H1 (cell line): Measurements from ENCODE around the gene DNAJB6. TPM values are rescaled to one million over a fixed set of nuclear protein-coding genes. Genes with fewer than 3 reads are reported as not detected.

Experiments used
- CTCF ChIA-PET: fragments of 300-600 bp; sonication (Branson Sonifier 250); formaldehyde crosslinking; loops from one replicate; lab custom pipeline; 2021; ENCODE audit not compliant: partially characterized antibody; lab: Charles Lee
- POLR2A ChIA-PET: fragments of 300-600 bp; sonication (Branson Sonifier 250); formaldehyde crosslinking; loops from one replicate; lab custom pipeline; 2021; ENCODE audit warnings: inconsistent platforms; ENCODE audit not compliant: partially characterized antibody; lab: Charles Lee
- DNase-seq, 2 experiments: peaks; one replicate each; pipeline versions ENCODE4 v3.0.0 to v3.0.0-alpha.2; 2010 to 2022; ENCODE audit warnings: low spot score in 2 of 2, low read depth in 1 of 2, mixed read lengths in 1 of 2
- FAIRE-seq: peaks from 2 replicates; lab custom pipeline; 2011; peaks lifted over from hg19 to GRCh38; lab: Jason Lieb, UNC
- H2AFZ ChIP-seq: 2 replicates; pipeline ENCODE4 v1.8.1; 2012; ENCODE audit warnings: low read length, inconsistent platforms
- H2AK5ac ChIP-seq: 2 replicates; pipeline ENCODE4 v1.6.1; 2013; ENCODE audit warnings: low read depth, low read length
- H2BK120ac ChIP-seq: replicated peaks from 2 replicates; pipeline ENCODE3; 2013; ENCODE audit warnings: low read depth, low read length, inconsistent platforms
- H2BK12ac ChIP-seq: 2 replicates; pipeline ENCODE4 v1.6.1; 2013; ENCODE audit warnings: low read depth, low read length
- H2BK15ac ChIP-seq: 2 replicates; pipeline ENCODE4 v1.6.1; 2013; ENCODE audit warnings: low read length
- H2BK20ac ChIP-seq: 2 replicates; pipeline ENCODE4 v1.6.1; 2013; ENCODE audit warnings: low read length
- H2BK5ac ChIP-seq: 2 replicates; pipeline ENCODE4 v1.6.1; 2013; ENCODE audit warnings: low read depth, low read length
- H3K14ac ChIP-seq: 2 replicates; pipeline ENCODE4 v1.6.1; 2013; ENCODE audit warnings: inconsistent platforms; ENCODE audit not compliant: insufficient read length
- H3K18ac ChIP-seq: 2 replicates; pipeline ENCODE4 v1.6.1; 2013; ENCODE audit warnings: low read length; ENCODE audit errors: extremely low read depth
- H3K23ac ChIP-seq: 2 replicates; pipeline ENCODE4 v1.6.1; 2013; ENCODE audit warnings: inconsistent platforms; ENCODE audit not compliant: insufficient read length
- H3K23me2 ChIP-seq: 2 replicates; pipeline ENCODE4 v1.6.1; 2013; ENCODE audit warnings: low read depth, low read length
- H3K27ac ChIP-seq: 2 replicates; pipeline ENCODE4 v1.6.1; 2011; ENCODE audit warnings: low read depth, low read length, inconsistent platforms
- H3K27me3 ChIP-seq, 4 experiments: replicated peaks in 1 of 4; 1 replicate in 1 of 4; 2 replicates in 3 of 4; pipeline versions ENCODE4 v1.6.1 to v1.8.1; 2011 to 2013; ENCODE audit warnings: low read length in 3 of 4, mild to moderate bottlenecking in 3 of 4, inconsistent platforms in 2 of 4, mixed read lengths in 2 of 4, moderate library complexity in 1 of 4; ENCODE audit not compliant: control insufficient read depth in 3 of 4, insufficient read depth in 3 of 4; ENCODE audit errors: extremely low read depth in 1 of 4
- H3K36me3 ChIP-seq, 4 experiments: 2 replicates each; pipeline versions ENCODE4 v1.6.1 to v1.8.1; 2011 to 2013; ENCODE audit warnings: mild to moderate bottlenecking in 4 of 4, low read length in 3 of 4, moderate library complexity in 2 of 4, control low read depth in 1 of 4, inconsistent platforms in 1 of 4; ENCODE audit not compliant: insufficient read depth in 4 of 4, control insufficient read depth in 2 of 4
- H3K4ac ChIP-seq: replicated peaks from 2 replicates; pipeline ENCODE3; 2013; ENCODE audit warnings: low read length, low read depth, mixed read lengths, inconsistent platforms; ENCODE audit not compliant: insufficient read length
- H3K4me1 ChIP-seq, 4 experiments: replicated peaks in 1 of 4; 1 replicate in 1 of 4; 2 replicates in 3 of 4; pipeline versions ENCODE4 v1.6.1 to v1.8.1; 2011 to 2013; ENCODE audit warnings: low read length in 3 of 4, inconsistent platforms in 2 of 4, mixed read lengths in 1 of 4; ENCODE audit not compliant: insufficient read depth in 4 of 4, control insufficient read depth in 3 of 4
- H3K4me2 ChIP-seq, 2 experiments: 2 replicates each; pipeline versions ENCODE4 v1.6.1 to v1.8.1; 2011 to 2013; ENCODE audit warnings: low read depth in 2 of 2, low read length in 2 of 2, control low read depth in 1 of 2, inconsistent platforms in 1 of 2, mild to moderate bottlenecking in 1 of 2; ENCODE audit not compliant: insufficient read depth in 1 of 2
- H3K4me3 ChIP-seq, 4 experiments: fragments of 200-600, 300-600 bp in 1 of 4; sonication (generic), shearing (Covaris generic), sonication (Bioruptor Twin) in 1 of 4; 2 replicates each; pipeline versions ENCODE4 v1.5.1 to v1.8.1; 2011 to 2016; ENCODE audit warnings: low read length in 4 of 4, low read depth in 3 of 4, control low read depth in 2 of 4, inconsistent platforms in 2 of 4, mild to moderate bottlenecking in 2 of 4, mixed read lengths in 1 of 4, moderate library complexity in 1 of 4; ENCODE audit not compliant: insufficient read depth in 2 of 4; ENCODE audit errors: extremely low read depth in 1 of 4
- H3K56ac ChIP-seq: replicated peaks from 2 replicates; pipeline ENCODE3; 2013; ENCODE audit warnings: low read depth, mild to moderate bottlenecking, mixed read lengths, low read length, inconsistent platforms; ENCODE audit not compliant: insufficient read length
- H3K79me1 ChIP-seq: 2 replicates; pipeline ENCODE4 v1.6.1; 2013; ENCODE audit warnings: low read depth, low read length, control low read depth
- H3K79me2 ChIP-seq, 2 experiments: 2 replicates each; pipeline versions ENCODE4 v1.6.1 to v1.8.1; 2012 to 2013; ENCODE audit warnings: low read length in 2 of 2, mild to moderate bottlenecking in 2 of 2, inconsistent platforms in 1 of 2; ENCODE audit not compliant: insufficient read depth in 2 of 2, control insufficient read depth in 1 of 2
- H3K9ac ChIP-seq, 4 experiments: replicated peaks in 1 of 4; 1 replicate in 1 of 4; 2 replicates in 3 of 4; pipeline versions ENCODE4 v1.6.1 to v1.8.1; 2011 to 2013; ENCODE audit warnings: low read depth in 3 of 4, low read length in 3 of 4, control low read depth in 2 of 4, mild to moderate bottlenecking in 2 of 4, moderate library complexity in 2 of 4, inconsistent platforms in 1 of 4; ENCODE audit errors: extremely low read depth in 1 of 4
- H3K9me3 ChIP-seq, 2 experiments: 2 replicates each; pipeline versions ENCODE4 v1.6.1 to v1.8.1; 2012 to 2013; ENCODE audit warnings: mild to moderate bottlenecking in 2 of 2, moderate library complexity in 2 of 2, control low read depth in 1 of 2, inconsistent platforms in 1 of 2, low read depth in 1 of 2, low read length in 1 of 2, mixed read lengths in 1 of 2; ENCODE audit not compliant: insufficient read depth in 2 of 2
- H4K20me1 ChIP-seq, 2 experiments: replicated peaks in 1 of 2; 2 replicates each; pipeline versions ENCODE3 to v1.8.1; 2011 to 2013; ENCODE audit warnings: inconsistent platforms in 2 of 2, low read length in 2 of 2, mild to moderate bottlenecking in 1 of 2; ENCODE audit not compliant: insufficient read depth in 2 of 2, control insufficient read depth in 1 of 2
- H4K5ac ChIP-seq: 2 replicates; pipeline ENCODE4 v1.6.1; 2013; ENCODE audit warnings: low read length, low read depth, mixed read lengths, inconsistent platforms; ENCODE audit not compliant: insufficient read length
- H4K8ac ChIP-seq: 2 replicates; pipeline ENCODE4 v1.8.0; 2013; ENCODE audit warnings: mild to moderate bottlenecking, moderate library complexity, low read length, inconsistent platforms; ENCODE audit not compliant: insufficient read depth; ENCODE audit errors: extremely low read depth
- H4K91ac ChIP-seq: replicated peaks from 2 replicates; pipeline ENCODE3; 2013; ENCODE audit warnings: low read length, mixed read lengths, inconsistent platforms; ENCODE audit not compliant: insufficient read length
- BACH1 ChIP-seq: IDR thresholded peaks from 2 replicates; pipeline ENCODE4 v1.6.1; 2012; ENCODE audit warnings: low read length, improper control_type of control experiment
- BCL11A ChIP-seq, 2 experiments: IDR thresholded peaks; one replicate each; pipeline ENCODE4 v1.6.1; 2011; ENCODE audit warnings: low read depth in 2 of 2, low read length in 2 of 2, mild to moderate bottlenecking in 2 of 2
- CBX8 ChIP-seq: fragments of 300-800, 300-1000 bp; sonication (generic); IDR thresholded peaks from 2 replicates; pipeline ENCODE4 v1.7.1; 2016; ENCODE audit warnings: low read depth, low read length, borderline replicate concordance
- POLR2A ChIP-seq, 2 experiments: IDR thresholded peaks; 1 replicate in 1 of 2; 2 replicates in 1 of 2; pipeline ENCODE4 v1.6.1; 2011; ENCODE audit warnings: low read depth in 2 of 2, low read length in 2 of 2, mild to moderate bottlenecking in 2 of 2; ENCODE audit errors: control extremely low read depth in 1 of 2
- SAP30 ChIP-seq: fragments of 300-600 bp; sonication (generic); IDR thresholded peaks from 2 replicates; pipeline ENCODE4 v1.7.1; 2012; ENCODE audit warnings: low read length, moderate library complexity, mild to moderate bottlenecking, inconsistent platforms; ENCODE audit not compliant: insufficient read depth, insufficient replicate concordance
- WGBS, 2 experiments: shearing (Covaris generic) in 1 of 2; methylation state at CpG; one replicate each; pipeline versions ENCODE4 v1.1.6 to v1.1.7; 2013 to 2015; ENCODE audit warnings: low lambda C conversion rate in 2 of 2, mixed read lengths in 2 of 2, inconsistent platforms in 1 of 2, low coverage in 1 of 2, missing lambda C conversion rate in 1 of 2; ENCODE audit not compliant: insufficient replicate concordance in 2 of 2, insufficient coverage in 1 of 2, insufficient read length in 1 of 2; ENCODE audit errors: extremely low coverage in 1 of 2, missing lambda C conversion rate in 1 of 2; 5-methylcytosine and 5-hydroxymethylcytosine counted together
- polyA plus RNA-seq, 7 experiments: library from polyadenylated mRNA; depleted of rRNA in 3 of 7; stranded (reverse) in 5 of 7; unstranded in 2 of 7; fragments of >200 nt in 5 of 7; fragments of 200-250 nt in 2 of 7; gene quantifications; 1 replicate in 5 of 7; 2 replicates in 1 of 7; 4 replicates in 1 of 7; pipeline versions ENCODE4 v1.2.1 to v1.2.3, GENCODE V29; 2011 to 2013; ENCODE audit warnings: missing spikeins in 2 of 7, mixed read lengths in 2 of 7
- total RNA-seq: library from RNA; stranded (reverse); fragmentation: NEBNext Ultra II Directional; extraction: Animal tissue kit (Norgen Biotek cat#: 25700); gene quantifications from 2 replicates; pipeline ENCODE4 v1.2.1, GENCODE V29; 2021

DNAJB6 gene
- total and polyA plus RNA-seq, 2 of the 8 experiments (the other 6 are each of a cell fraction or from before 2014, with no cell fraction given), result 166 to 295 TPM

DNA sequence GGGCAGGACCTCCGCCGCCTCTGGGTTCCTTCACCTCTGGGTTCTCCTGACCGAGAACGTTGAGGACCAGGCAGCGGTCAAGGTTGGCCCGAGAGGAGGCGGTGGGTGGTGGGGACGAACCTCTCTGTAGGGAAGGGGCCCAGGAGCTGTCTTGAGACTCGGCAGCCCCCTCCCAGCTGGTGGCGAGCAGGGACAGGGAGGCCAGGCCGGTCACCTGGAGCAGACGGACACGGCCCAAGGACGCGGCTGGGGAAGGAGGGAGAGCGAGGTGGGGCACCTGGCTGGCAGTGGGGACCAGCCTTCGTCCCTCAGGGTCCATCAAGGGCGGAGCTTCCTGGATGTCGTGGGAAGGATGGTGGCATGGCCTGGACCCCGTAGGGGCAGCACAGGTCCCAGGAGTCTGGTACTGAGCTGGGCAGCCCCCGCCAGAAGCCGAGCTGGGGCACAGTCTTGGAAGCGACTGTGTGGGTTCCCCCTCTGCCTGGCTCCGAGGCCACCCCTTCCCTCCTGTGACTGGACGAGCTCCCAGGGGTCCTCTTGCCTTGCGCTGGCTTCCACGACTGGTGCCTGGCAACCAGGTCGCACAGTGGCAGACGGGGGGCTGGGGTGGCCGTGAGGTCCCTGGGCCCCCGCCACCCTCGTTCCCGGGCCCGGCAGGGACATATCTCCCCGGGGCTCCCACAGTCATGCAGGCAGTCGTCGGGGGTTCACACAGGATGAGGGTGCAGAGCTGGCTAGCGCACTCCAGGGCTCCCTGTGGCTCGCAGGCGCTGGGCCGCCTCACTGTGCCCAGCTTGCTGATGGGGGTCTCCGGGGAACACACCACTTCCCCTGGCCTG is 89.9 kb downstream of the DNAJB6 start:
- no peak for TF ChIP-seq POLR2A (IDR thresholded peaks at IDR 0.05; ENCODE audit: control extremely low read depth in 1 of 2, low read depth in 2 of 2, low read length in 2 of 2)
- TF ChIP-seq BACH1, result no peak
- no peak for TF ChIP-seq CBX8
- TF ChIP-seq SAP30, result no peak
- no peak for TF ChIP-seq BCL11A (IDR thresholded peaks at IDR 0.05; ENCODE audit: low read depth in 2 of 2, low read length in 2 of 2)
- Histone ChIP-seq H3K9ac (no peak overlapping the region), H3K79me1 (no peaks in the 10 kb centered on the region), H2BK120ac (no peak overlapping the region), H3K4ac (no peak overlapping the region), H2BK12ac (no peak overlapping the region), H3K79me2 (no peaks in the 10 kb centered on the region), H3K27ac (no peak overlapping the region), H3K27me3 (no peaks in the 10 kb centered on the region), H4K20me1 (no peaks in the 10 kb centered on the region), H2BK15ac (no peak overlapping the region), H3K36me3 (peaks cover 0 to 3% (median 0%) of the 10 kb centered on the region in 4 experiments; a peak in 1 of 8 replicates), H2BK20ac (no peak overlapping the region), H2BK5ac (no peak overlapping the region), H2AK5ac (no peak overlapping the region), H4K5ac (no peak overlapping the region), H4K91ac (no peak overlapping the region), H2AFZ (no peak overlapping the region), H3K23ac (no peak overlapping the region), H3K56ac (no peak overlapping the region), H3K4me2 (no peak overlapping the region), H3K4me1 (no peaks in the 10 kb centered on the region), H3K4me3 (no peak overlapping the region), H3K23me2 (peaks cover 6% of the 10 kb centered on the region; the same call in 1 of the 2 replicates), H4K8ac (peak overlapping the region; percentile 79), H3K18ac (no peak overlapping the region), H3K9me3 (no peaks in the 10 kb centered on the region), H3K14ac (no peak overlapping the region)
- DNase-seq (peak in 1 of 2 experiments; percentile 44), FAIRE-seq (no peak)
- WGBS, 2 experiments, result 96% methylated on average over 32 of the region's 42 CpGs; no CpG with 5 or more reads in 1 of the 2 experiments
- ChIA-PET POLR2A (interaction anchor here (0.9 to 1.1 kb wide), 2 partner anchors 20 to 48 kb away, joined by 3 read pairs; no protein-coding TSS in a partner anchor), CTCF (interaction anchor here (1.1 to 1.8 kb wide), 2 partner anchors 42 to 48 kb away, joined by 4 read pairs; no protein-coding TSS in a partner anchor)
